Caco-2 (cell line): ENCODE measurements around the gene PHLPP1. TPM values are rescaled to one million over a fixed set of nuclear protein-coding genes. Genes with fewer than 3 reads are reported as not detected.

Source experiments
- BruUV-seq: library from RNA; stranded (reverse); fragments of 400-500 nt; replicated peaks from 2 replicates; lab custom pipeline; 2021; lab: Mats Ljungman, UMichigan
- CTCF ChIA-PET: fragments of 300-600 bp; sonication (Branson Sonifier 250); formaldehyde crosslinking; loops from one replicate; lab custom pipeline; 2022; ENCODE audit warnings: antibody characterized with exemption; lab: Charles Lee
- POLR2A ChIA-PET: fragments of 300-600 bp; sonication (Branson Sonifier 250); formaldehyde crosslinking; loops from one replicate; lab custom pipeline; 2022; ENCODE audit warnings: antibody characterized with exemption; lab: Charles Lee
- DNase-seq, 2 experiments: peaks; one replicate each; pipeline versions ENCODE4 v3.0.0 to v3.0.0-alpha.2; 2020 to 2022
- H3K27me3 ChIP-seq: replicated peaks from 2 replicates; pipeline ENCODE4 v1.6.0; 2011; ENCODE audit warnings: low read length; ENCODE audit not compliant: control insufficient read depth, insufficient read depth
- H3K36me3 ChIP-seq: 2 replicates; pipeline ENCODE4 v1.5.1; 2011; ENCODE audit warnings: low read length; ENCODE audit not compliant: control insufficient read depth, insufficient read depth
- H3K4me1 ChIP-seq: fragments of 250-450 bp; sonication (Bioruptor Pico); 2 replicates; pipeline ENCODE4 v1.5.1; 2020; ENCODE audit warnings: mild to moderate bottlenecking
- H3K4me3 ChIP-seq: 2 replicates; pipeline ENCODE4 v1.5.1; 2011; ENCODE audit warnings: low read depth, mild to moderate bottlenecking, control low read depth, low read length
- H3K9me3 ChIP-seq: fragments of 250-450 bp; sonication (Bioruptor Pico); 2 replicates; pipeline ENCODE4 v1.5.1; 2020; ENCODE audit warnings: mild to moderate bottlenecking, moderate library complexity
- H3K27ac Mint-ChIP-seq: one replicate; pipeline ENCODE4 v1.8.0; 2022; ENCODE audit warnings: mixed read lengths; ENCODE audit not compliant: unreplicated experiment
- H3K27me3 Mint-ChIP-seq: one replicate; pipeline ENCODE4 v1.8.0; 2022; ENCODE audit warnings: mixed read lengths; ENCODE audit not compliant: insufficient read depth, unreplicated experiment
- H3K36me3 Mint-ChIP-seq: one replicate; pipeline ENCODE4 v1.8.0; 2022; ENCODE audit warnings: mild to moderate bottlenecking, mixed read lengths; ENCODE audit not compliant: insufficient read depth, unreplicated experiment
- H3K4me1 Mint-ChIP-seq: one replicate; pipeline ENCODE4 v1.8.0; 2022; ENCODE audit warnings: low read depth, mixed read lengths; ENCODE audit not compliant: unreplicated experiment
- H3K4me3 Mint-ChIP-seq: one replicate; pipeline ENCODE4 v1.8.0; 2022; ENCODE audit warnings: mild to moderate bottlenecking, moderate library complexity, mixed read lengths; ENCODE audit not compliant: unreplicated experiment
- H3K9me3 Mint-ChIP-seq: one replicate; pipeline ENCODE4 v1.8.0; 2022; ENCODE audit warnings: mixed read lengths; ENCODE audit not compliant: unreplicated experiment
- CTCF ChIP-seq, 2 experiments: fragments of 200-600 bp in 1 of 2; IDR thresholded peaks; 1 replicate in 1 of 2; 2 replicates in 1 of 2; pipeline versions ENCODE4 v1.5.1 to v1.8.0; 2011 to 2022; ENCODE audit warnings: antibody characterized with exemption in 1 of 2, control low read depth in 1 of 2, inconsistent platforms in 1 of 2, low read depth in 1 of 2, low read length in 1 of 2, mild to moderate bottlenecking in 1 of 2, moderate library complexity in 1 of 2; ENCODE audit not compliant: insufficient read depth in 1 of 2, severe bottlenecking in 1 of 2, unreplicated experiment in 1 of 2
- intact Hi-C: fragments of 100-400 bp; cut with micrococcal nuclease; formaldehyde crosslinking; loops from one replicate; pipeline ENCODE4 v1.10.0; 2022; ENCODE audit not compliant: unreplicated experiment
- total RNA-seq: library from RNA; stranded (reverse); gene quantifications from 2 replicates; pipeline ENCODE4 v1.2.3, GENCODE V29; 2022

PHLPP1 gene
- total RNA-seq, 1 experiment from 2014 or later: 20.1 TPM

- Histone ChIP-seq H3K36me3 (no peaks in the 10 kb centered on the region), H3K4me1 (peaks cover 28% of the 10 kb centered on the region), H3K27me3 (no peaks in the 10 kb centered on the region), H3K9me3 (no peaks in the 10 kb centered on the region), H3K4me3 (peak overlapping the region; percentile 11; the same call in 1 of the 2 replicates)
- peak; percentile 55 to 65 for DNase-seq
- Mint-ChIP-seq H3K4me3 (peak overlapping the region; percentile 65), H3K4me1 (peaks cover 37% of the 10 kb centered on the region), H3K27me3 (no peaks in the 10 kb centered on the region), H3K36me3 (peaks cover 11% of the 10 kb centered on the region), H3K9me3 (no peaks in the 10 kb centered on the region), H3K27ac (peak overlapping the region; percentile 72)
- CTCF ChIA-PET: no interaction called here
- TF ChIP-seq CTCF (IDR thresholded peaks at IDR 0.05; ENCODE audit: insufficient read depth in 1 of 2, low read depth in 1 of 2, low read length in 1 of 2, severe bottlenecking in 1 of 2, unreplicated experiment in 1 of 2): no peak
- POLR2A ChIA-PET: no interaction called here
- BruUV-seq: no TSS peak
- intact Hi-C loops: loop anchor here (1.0 to 5.0 kb wide), 2 partner anchors 26 to 46 kb away; partner anchors contain the start of gene PHLPP1
These were observed 25.8 kb downstream of the PHLPP1 start for GRCh38 chr18:62741118-62741566.

- TSS peak; percentile 25 for BruUV-seq
- DNase-seq: no peak
- CTCF ChIA-PET: no interaction called here
These were observed 26.2 kb downstream of the PHLPP1 start for GRCh38 chr18:62741584-62741983.

More at GRCh38 chr18:62741584-62741983, 26.2 kb downstream of the PHLPP1 start:
- TF ChIP-seq CTCF (IDR thresholded peaks at IDR 0.05; ENCODE audit: insufficient read depth in 1 of 2, low read depth in 1 of 2, low read length in 1 of 2, severe bottlenecking in 1 of 2, unreplicated experiment in 1 of 2): no peak
- Histone ChIP-seq H3K36me3 (no peaks in the 10 kb centered on the region), H3K4me3 (peak overlapping the region; percentile 11; the same call in 1 of the 2 replicates), H3K9me3 (no peaks in the 10 kb centered on the region), H3K27me3 (no peaks in the 10 kb centered on the region), H3K4me1 (peaks cover 28% of the 10 kb centered on the region)
- POLR2A ChIA-PET: no interaction called here
- Mint-ChIP-seq H3K36me3 (peaks cover 9% of the 10 kb centered on the region), H3K9me3 (no peaks in the 10 kb centered on the region), H3K4me3 (peak overlapping the region; percentile 65), H3K27ac (peak overlapping the region; percentile 72), H3K4me1 (peaks cover 37% of the 10 kb centered on the region), H3K27me3 (no peaks in the 10 kb centered on the region)
- intact Hi-C loops: loop anchor here (1.0 to 5.0 kb wide), 2 partner anchors 26 to 46 kb away; partner anchors contain the start of gene PHLPP1
